DND-41 (cell line): Measurements from ENCODE around the gene SCN9A.

ENCODE experiments used
- ATAC-seq: fragments of 200-7000 bp; cut with Tn5 transposase; 3 replicates; pipeline ENCODE4 v1.9.1; 2021; ENCODE audit warnings: low read depth; ENCODE audit not compliant: insufficient read depth
- DNase-seq: peaks from one replicate; pipeline ENCODE4 v3.0.0-alpha.2; 2020
- H2AFZ ChIP-seq: 2 replicates; pipeline ENCODE4 v1.6.0; 2012; ENCODE audit warnings: low read depth, low read length
- H3K27ac ChIP-seq: 2 replicates; pipeline ENCODE4 v1.5.1; 2012; ENCODE audit warnings: low read length, inconsistent platforms
- H3K27me3 ChIP-seq: fragments of 200-600 bp; sonication (generic); 2 replicates; pipeline ENCODE4 v1.6.0; 2012; ENCODE audit warnings: low read length, mild to moderate bottlenecking, inconsistent platforms; ENCODE audit not compliant: insufficient read depth, poor library complexity
- H3K36me3 ChIP-seq: 2 replicates; pipeline ENCODE4 v1.5.1; 2012; ENCODE audit warnings: low read length, inconsistent platforms; ENCODE audit not compliant: insufficient read depth
- H3K4me1 ChIP-seq: 2 replicates; pipeline ENCODE4 v1.5.1; 2012; ENCODE audit warnings: mild to moderate bottlenecking, low read length; ENCODE audit not compliant: insufficient read depth
- H3K4me2 ChIP-seq: 2 replicates; pipeline ENCODE4 v1.6.0; 2012; ENCODE audit warnings: mild to moderate bottlenecking, moderate library complexity, low read length, inconsistent platforms; ENCODE audit not compliant: insufficient read depth
- H3K4me3 ChIP-seq, 2 experiments: fragments of 200-600 bp in 1 of 2; shearing (Covaris generic) in 1 of 2; 2 replicates each; pipeline ENCODE4 v1.5.1; 2012 to 2016; ENCODE audit warnings: inconsistent platforms in 2 of 2, low read length in 2 of 2, mild to moderate bottlenecking in 2 of 2, low read depth in 1 of 2, moderate library complexity in 1 of 2
- H3K79me2 ChIP-seq: 2 replicates; pipeline ENCODE4 v1.6.0; 2012; ENCODE audit warnings: low read length, inconsistent platforms; ENCODE audit not compliant: insufficient read depth
- H3K9ac ChIP-seq: 2 replicates; pipeline ENCODE4 v1.6.0; 2012; ENCODE audit warnings: low read depth, mild to moderate bottlenecking, inconsistent platforms, low read length, moderate library complexity
- H3K9me3 ChIP-seq: 2 replicates; pipeline ENCODE4 v1.5.1; 2012; ENCODE audit warnings: low read length, moderate library complexity, mild to moderate bottlenecking, inconsistent platforms; ENCODE audit not compliant: insufficient read depth, severe bottlenecking
- H4K20me1 ChIP-seq: 2 replicates; pipeline ENCODE4 v1.6.0; 2012; ENCODE audit warnings: low read length; ENCODE audit not compliant: insufficient read depth
- EZH2 ChIP-seq: IDR thresholded peaks from 3 replicates; pipeline ENCODE4 v1.6.1; 2012; ENCODE audit warnings: borderline replicate concordance, low read depth, mild to moderate bottlenecking, moderate library complexity, low read length, inconsistent platforms; ENCODE audit not compliant: severe bottlenecking
- TF ChIP-seq, protein P1 (sequence below): IDR thresholded peaks from 2 replicates; pipeline ENCODE4 v1.5.1; 2012; ENCODE audit warnings: borderline replicate concordance, low read length, moderate library complexity, mild to moderate bottlenecking; ENCODE audit not compliant: poor library complexity, severe bottlenecking; ENCODE audit errors: extremely low read depth

The SCN9A gene

DNA sequence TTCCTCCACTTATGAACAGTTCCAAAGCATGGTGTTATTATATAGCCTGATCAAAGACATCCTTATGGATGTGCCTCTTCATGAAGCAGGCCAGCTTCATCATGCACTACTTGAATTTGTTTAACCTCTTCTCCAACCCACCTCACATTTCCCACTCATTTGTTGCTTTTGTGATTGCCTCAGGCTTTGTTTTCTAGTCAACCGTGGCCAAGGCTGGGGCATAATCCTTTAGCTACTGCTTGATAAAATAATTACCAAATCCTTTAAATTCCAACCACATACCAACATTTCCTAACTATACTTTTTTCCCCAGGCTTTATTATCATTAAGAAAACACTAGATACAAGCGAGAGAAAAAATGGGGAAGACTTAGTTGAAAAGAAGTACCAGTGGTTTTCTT is 208.3 kb downstream of the SCN9A start:
- Histone ChIP-seq H3K27ac (no peak overlapping the region), H2AFZ (no peak overlapping the region), H3K79me2 (no peaks in the 10 kb centered on the region), H3K36me3 (no peaks in the 10 kb centered on the region), H3K9me3 (no peaks in the 10 kb centered on the region), H3K9ac (no peak overlapping the region), H3K4me2 (no peak overlapping the region), H3K27me3 (no peaks in the 10 kb centered on the region), H4K20me1 (no peaks in the 10 kb centered on the region), H3K4me3 (no peak overlapping the region), H3K4me1 (no peaks in the 10 kb centered on the region)
- DNase-seq: no peak
- TF ChIP-seq, protein P1, sequence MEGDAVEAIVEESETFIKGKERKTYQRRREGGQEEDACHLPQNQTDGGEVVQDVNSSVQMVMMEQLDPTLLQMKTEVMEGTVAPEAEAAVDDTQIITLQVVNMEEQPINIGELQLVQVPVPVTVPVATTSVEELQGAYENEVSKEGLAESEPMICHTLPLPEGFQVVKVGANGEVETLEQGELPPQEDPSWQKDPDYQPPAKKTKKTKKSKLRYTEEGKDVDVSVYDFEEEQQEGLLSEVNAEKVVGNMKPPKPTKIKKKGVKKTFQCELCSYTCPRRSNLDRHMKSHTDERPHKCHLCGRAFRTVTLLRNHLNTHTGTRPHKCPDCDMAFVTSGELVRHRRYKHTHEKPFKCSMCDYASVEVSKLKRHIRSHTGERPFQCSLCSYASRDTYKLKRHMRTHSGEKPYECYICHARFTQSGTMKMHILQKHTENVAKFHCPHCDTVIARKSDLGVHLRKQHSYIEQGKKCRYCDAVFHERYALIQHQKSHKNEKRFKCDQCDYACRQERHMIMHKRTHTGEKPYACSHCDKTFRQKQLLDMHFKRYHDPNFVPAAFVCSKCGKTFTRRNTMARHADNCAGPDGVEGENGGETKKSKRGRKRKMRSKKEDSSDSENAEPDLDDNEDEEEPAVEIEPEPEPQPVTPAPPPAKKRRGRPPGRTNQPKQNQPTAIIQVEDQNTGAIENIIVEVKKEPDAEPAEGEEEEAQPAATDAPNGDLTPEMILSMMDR: no peak
- no peak for TF ChIP-seq EZH2
- ATAC-seq: no peak

DNA sequence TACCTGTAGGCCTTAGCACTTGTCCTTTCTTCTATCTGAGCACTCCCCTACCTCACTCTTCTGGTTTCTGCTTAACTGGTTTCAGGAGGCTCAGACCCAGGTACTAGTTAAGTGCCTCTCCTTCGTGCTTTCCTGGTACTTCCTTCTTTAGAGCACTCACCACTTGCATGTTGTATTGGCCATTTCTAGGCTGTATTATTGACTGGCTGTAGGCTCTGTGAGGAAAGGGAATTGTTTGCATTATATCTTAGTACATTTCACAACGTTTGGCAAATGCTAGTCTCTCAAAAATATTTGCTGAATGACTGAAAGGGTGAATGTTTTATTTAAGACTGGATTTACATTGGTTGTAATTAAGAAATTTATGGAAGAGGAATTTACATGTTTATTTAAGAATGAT is 212.0 kb downstream of the SCN9A start:
- H3K36me3 ChIP-seq: no peaks in the 10 kb centered on the region
- H3K27me3 ChIP-seq: no peaks in the 10 kb centered on the region
- no peaks in the 10 kb centered on the region for H4K20me1 ChIP-seq
- H3K4me2 ChIP-seq: no peak overlapping the region
- no peaks in the 10 kb centered on the region for H3K9me3 ChIP-seq
- DNase-seq (no peak), ATAC-seq (no peak)
- no peaks in the 10 kb centered on the region for H3K79me2 ChIP-seq
- TF ChIP-seq, protein P1: no peak
- TF ChIP-seq EZH2: no peak
- H3K4me1 ChIP-seq: no peaks in the 10 kb centered on the region
- H3K9ac ChIP-seq: no peak overlapping the region
- no peak overlapping the region for H2AFZ ChIP-seq
- no peak overlapping the region for H3K27ac ChIP-seq
- no peak overlapping the region for H3K4me3 ChIP-seq

DNA sequence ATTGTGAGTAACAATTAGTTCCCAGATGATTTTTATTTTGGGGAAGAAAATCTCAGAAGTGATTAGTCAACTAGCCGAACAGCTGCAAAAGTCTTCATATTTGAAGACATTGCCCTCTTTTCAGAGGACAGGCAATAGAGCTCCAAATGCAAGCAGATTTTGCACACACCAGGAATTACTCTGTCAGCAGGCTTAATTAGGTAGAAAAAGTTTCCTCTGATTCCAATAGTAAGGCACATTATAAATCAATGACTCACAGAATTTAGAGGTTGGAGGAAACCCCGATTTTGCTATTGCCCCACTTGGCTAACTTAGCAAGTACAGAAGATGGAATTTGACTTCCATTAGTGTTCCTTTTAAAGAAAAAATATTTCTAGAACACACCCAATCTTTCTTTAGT is 217.2 kb downstream of the SCN9A start:
- Histone ChIP-seq H3K27me3 (no peaks in the 10 kb centered on the region), H3K9me3 (no peaks in the 10 kb centered on the region), H3K36me3 (no peaks in the 10 kb centered on the region), H3K4me1 (no peaks in the 10 kb centered on the region), H3K9ac (no peak overlapping the region), H3K27ac (no peak overlapping the region), H3K79me2 (no peaks in the 10 kb centered on the region), H2AFZ (no peak overlapping the region), H3K4me3 (no peak overlapping the region), H3K4me2 (no peak overlapping the region), H4K20me1 (no peaks in the 10 kb centered on the region)
- ATAC-seq: no peak
- no peak for DNase-seq
- TF ChIP-seq EZH2: no peak
- TF ChIP-seq, protein P1: no peak

GRCh38 chr2:166157578-166157977 is 218.2 kb downstream of the SCN9A start:
- Histone ChIP-seq H3K4me2 (no peak overlapping the region), H3K27ac (no peak overlapping the region), H4K20me1 (no peaks in the 10 kb centered on the region), H2AFZ (no peak overlapping the region), H3K4me3 (no peak overlapping the region), H3K27me3 (no peaks in the 10 kb centered on the region), H3K9ac (no peak overlapping the region), H3K36me3 (no peaks in the 10 kb centered on the region), H3K79me2 (no peaks in the 10 kb centered on the region), H3K9me3 (no peaks in the 10 kb centered on the region), H3K4me1 (no peaks in the 10 kb centered on the region)
- no peak for DNase-seq
- no peak for TF ChIP-seq EZH2
- TF ChIP-seq, protein P1: no peak
- ATAC-seq: no peak
